GM10248 (cell line): Measurements from ENCODE around the gene CCDC71L.

Experiments
- CTCF ChIA-PET: fragments of 300-600 bp; sonication (Branson Sonifier 250); formaldehyde crosslinking; extraction: SDS; loops from one replicate; lab custom pipeline; 2021; ENCODE audit warnings: antibody characterized with exemption; lab: Yijun Ruan, JAX
- POLR2A ChIA-PET: fragments of 350-650 bp; sonication (Branson Sonifier 250); formaldehyde crosslinking; extraction: SDS; loops from one replicate; lab custom pipeline; 2020; ENCODE audit warnings: antibody characterized with exemption; lab: Yijun Ruan, JAX
- DNase-seq: peaks from one replicate; pipeline ENCODE4 v3.0.0; 2012; ENCODE audit errors: extremely low spot score
- CTCF ChIP-seq: IDR thresholded peaks from 2 replicates; pipeline ENCODE4 v1.5.1; 2012; ENCODE audit warnings: mild to moderate bottlenecking, low read depth; ENCODE audit errors: extremely low read depth, missing control alignments, control extremely low read depth

The CCDC71L gene

DNA sequence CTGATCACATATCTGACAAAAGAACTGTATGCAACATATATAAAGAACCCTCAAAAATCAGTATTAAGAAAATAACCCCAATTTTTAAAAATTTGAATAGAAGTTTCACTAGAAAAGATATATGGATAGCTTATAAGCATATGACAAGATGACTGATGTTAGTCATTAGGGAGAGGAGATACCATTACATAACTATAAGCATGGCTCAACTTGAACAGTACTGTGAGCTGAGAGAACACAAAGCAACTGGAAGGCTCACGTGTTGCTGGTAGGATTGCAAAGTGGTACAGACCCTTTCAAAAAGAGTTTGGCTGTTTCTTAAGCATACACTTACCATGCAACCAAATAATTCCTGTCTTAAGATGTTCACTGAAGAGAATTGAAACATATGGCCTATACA is 14.7 kb downstream of the CCDC71L start:
- ChIA-PET CTCF (no interaction called here), POLR2A (no interaction called here)
- no peak for DNase-seq
- TF ChIP-seq CTCF = no peak

DNA sequence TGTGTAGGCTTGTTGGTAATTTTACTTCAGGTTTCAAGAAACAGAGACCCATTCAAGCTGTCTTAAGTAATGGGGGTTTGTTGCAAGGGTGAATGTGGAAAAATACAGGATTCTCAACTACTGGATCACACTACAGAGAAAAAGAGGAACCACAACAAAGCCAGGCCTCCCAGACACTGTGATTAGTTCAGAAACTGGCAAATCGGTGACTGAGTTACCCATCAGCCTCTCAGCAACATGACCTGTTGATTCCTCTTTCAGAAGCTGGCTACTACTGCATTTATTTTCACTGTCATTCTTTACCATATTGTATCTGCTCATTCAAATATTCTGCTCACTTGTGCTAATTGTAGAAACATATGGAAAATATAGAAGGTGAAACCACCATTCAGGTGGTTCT is 16.0 kb downstream of the CCDC71L start:
- no peak for TF ChIP-seq CTCF
- CTCF ChIA-PET = interaction anchor here (1.1 to 3.3 kb wide), 2 partner anchors 11 to 15 kb away, joined by 4 to 25 read pairs; no protein-coding TSS in a partner anchor
- POLR2A ChIA-PET = no interaction called here
- no peak for DNase-seq

- no peak for TF ChIP-seq CTCF
- CTCF ChIA-PET = interaction anchor here (0.9 to 3.3 kb wide), 5 partner anchors 10 to 586 kb away, joined by 3 to 25 read pairs (median 4); no protein-coding TSS in a partner anchor
- POLR2A ChIA-PET = no interaction called here
- no peak for DNase-seq
Observed at GRCh38 chr7:106643216-106644000, 17.6 kb downstream of the CCDC71L start.

DNA sequence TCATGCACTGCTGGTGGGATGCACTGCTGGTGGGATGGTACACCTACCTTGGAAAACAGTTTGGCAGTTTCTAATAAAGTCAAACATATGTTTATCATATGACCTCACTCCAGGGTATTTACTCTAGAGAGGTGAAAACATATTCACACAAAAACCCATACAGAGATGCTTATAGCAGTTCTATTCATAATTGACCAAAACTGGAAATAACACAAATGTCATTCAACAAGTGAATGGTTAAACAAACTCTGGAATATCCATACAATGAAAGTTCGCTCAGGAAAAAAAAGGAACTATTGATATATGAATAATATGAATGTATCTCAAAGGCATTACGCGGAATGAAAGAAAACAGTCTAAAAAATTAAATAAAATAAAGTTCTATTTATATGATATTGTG is 19.5 kb downstream of the CCDC71L start:
- ChIA-PET POLR2A (no interaction called here), CTCF (interaction anchor here (1.1 to 2.3 kb wide), 2 partner anchors 11 to 19 kb away, joined by 3 to 9 read pairs; partner anchors contain the start of gene CCDC71L)
- DNase-seq = no peak
- TF ChIP-seq CTCF = no peak

DNA sequence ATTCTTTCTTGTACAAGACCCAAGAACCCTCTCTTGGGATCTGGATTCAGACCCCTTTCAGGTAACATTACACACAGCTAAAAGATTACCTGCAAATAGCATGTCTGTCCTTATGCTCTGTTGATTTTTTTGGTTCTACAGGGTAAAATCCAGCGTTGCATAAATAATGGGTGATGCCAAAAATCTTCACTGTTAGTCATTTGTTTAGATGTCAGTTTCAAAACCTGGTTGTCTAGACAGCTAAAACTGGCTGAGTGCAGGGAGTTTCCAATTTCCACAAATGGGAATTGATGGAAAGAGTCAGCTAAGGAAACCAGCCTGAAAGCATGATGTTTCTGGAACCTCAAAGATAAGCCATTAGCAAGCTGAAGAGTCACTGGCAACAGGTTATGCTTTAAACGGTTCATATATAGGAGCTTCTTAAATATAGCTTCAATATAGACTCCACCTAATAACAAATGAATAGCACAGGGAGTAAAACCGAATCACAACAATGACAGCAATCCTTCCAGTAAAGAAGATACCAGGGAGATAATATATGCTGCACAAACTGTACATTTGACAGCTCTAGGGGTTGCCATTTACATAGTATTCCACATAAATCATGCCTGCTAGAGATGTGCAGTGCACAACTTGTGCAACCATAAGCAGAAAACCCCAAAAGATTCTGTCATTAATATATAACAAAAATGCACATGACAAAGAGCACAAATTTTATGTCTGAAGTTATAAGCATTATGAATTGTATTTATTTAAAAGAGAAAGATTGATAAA is 20.4 kb downstream of the CCDC71L start:
- DNase-seq = no peak
- ChIA-PET POLR2A (no interaction called here), CTCF (interaction anchor here (1.7 to 2.3 kb wide), 2 partner anchors 19 to 98 kb away, joined by 4 to 9 read pairs; partner anchors contain the start of gene CCDC71L)
- no peak for TF ChIP-seq CTCF
